Measurements from ENCODE around the gene BACE1. TPM values are rescaled to one million over a fixed set of nuclear protein-coding genes. Genes with fewer than 3 reads are reported as not detected.

The BACE1 gene
- 44.4 and 53.9 TPM in 2 replicates for total RNA-seq

GRCh38 chr11:117316197-117316961 is at the start of gene BACE1:
Gene BACE1 (minus strand): TSS chr11:117316256. CDS start chr11:117315795, 461 bp downstream.

GRCh38 chr11:117327567-117328374 is 11.7 kb upstream of the BACE1 start, which contains the start of gene CEP164:
Gene CEP164 (plus strand): TSS chr11:117327854. CDS start chr11:117338587, 10,733 bp downstream.

GRCh38 chr11:117290809-117291396 is 25.2 kb downstream of the BACE1 start, which contains the start of gene BACE1-AS:
Gene BACE1-AS (plus strand): TSS chr11:117291346.

Other genes starting within 250 kb of the BACE1 start
- gene SIK3, start 217.8 kb downstream of the BACE1 start, total RNA-seq = 15.4 and 26.9 TPM in 2 replicates
- 46.2 and 53.0 TPM in 2 replicates for gene PAFAH1B2, start 172.0 kb downstream of the BACE1 start, total RNA-seq
- gene SIDT2, start 137.5 kb downstream of the BACE1 start, total RNA-seq = 36.5 and 50.5 TPM in 2 replicates
- gene TAGLN, start 116.9 kb downstream of the BACE1 start, total RNA-seq = 261 and 306 TPM in 2 replicates
- gene PCSK7, start 84.2 kb downstream of the BACE1 start, total RNA-seq = 24.5 and 39.0 TPM in 2 replicates
- gene RNF214, start 83.6 kb downstream of the BACE1 start, total RNA-seq = 8.7 and 9.5 TPM in 2 replicates
- 2.8 and 3.2 TPM in 2 replicates for gene BACE1-AS, start 24.9 kb downstream of the BACE1 start, total RNA-seq
- gene CEP164, start 11.6 kb upstream of the BACE1 start, total RNA-seq = 13.5 and 20.8 TPM in 2 replicates